Measurements from ENCODE around the gene TIMMDC1. TPM values are rescaled to one million over a fixed set of nuclear protein-coding genes. Genes with fewer than 3 reads are reported as not detected.

The TIMMDC1 gene
- total and polyA plus RNA-seq, 2 of the 13 experiments (the other 11 are each of a cell fraction or from before 2014, with no cell fraction given): 50.0 to 77.8 TPM

DNA sequence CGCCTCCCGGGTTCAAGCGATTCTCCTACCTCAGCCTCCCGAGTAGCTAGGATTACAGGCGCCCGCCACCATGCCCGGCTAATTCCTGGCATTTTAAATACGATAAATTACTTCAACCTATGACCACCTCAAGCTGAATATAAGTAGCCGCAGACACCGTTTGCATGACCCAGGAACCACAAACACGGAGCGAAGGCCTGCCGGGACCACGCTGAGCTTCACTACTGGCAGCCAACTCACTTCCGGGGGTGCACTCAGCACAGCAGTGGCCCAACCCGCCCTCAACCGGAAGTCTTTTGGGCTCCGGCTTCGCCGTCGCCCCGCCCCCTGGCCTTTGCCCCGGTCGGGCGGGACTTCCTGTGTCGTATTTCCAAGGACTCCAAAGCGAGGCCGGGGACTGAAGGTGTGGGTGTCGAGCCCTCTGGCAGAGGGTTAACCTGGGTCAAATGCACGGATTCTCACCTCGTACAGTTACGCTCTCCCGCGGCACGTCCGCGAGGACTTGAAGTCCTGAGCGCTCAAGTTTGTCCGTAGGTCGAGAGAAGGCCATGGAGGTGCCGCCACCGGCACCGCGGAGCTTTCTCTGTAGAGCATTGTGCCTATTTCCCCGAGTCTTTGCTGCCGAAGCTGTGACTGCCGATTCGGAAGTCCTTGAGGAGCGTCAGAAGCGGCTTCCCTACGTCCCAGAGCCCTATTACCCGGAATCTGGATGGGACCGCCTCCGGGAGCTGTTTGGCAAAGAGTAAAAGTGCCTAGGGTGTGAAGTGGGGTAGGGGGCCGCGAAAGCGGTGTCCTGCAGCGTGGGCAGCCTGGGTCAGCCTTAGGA, at the start of gene TIMMDC1 (continued):
- TF ChIP-seq, protein P1, sequence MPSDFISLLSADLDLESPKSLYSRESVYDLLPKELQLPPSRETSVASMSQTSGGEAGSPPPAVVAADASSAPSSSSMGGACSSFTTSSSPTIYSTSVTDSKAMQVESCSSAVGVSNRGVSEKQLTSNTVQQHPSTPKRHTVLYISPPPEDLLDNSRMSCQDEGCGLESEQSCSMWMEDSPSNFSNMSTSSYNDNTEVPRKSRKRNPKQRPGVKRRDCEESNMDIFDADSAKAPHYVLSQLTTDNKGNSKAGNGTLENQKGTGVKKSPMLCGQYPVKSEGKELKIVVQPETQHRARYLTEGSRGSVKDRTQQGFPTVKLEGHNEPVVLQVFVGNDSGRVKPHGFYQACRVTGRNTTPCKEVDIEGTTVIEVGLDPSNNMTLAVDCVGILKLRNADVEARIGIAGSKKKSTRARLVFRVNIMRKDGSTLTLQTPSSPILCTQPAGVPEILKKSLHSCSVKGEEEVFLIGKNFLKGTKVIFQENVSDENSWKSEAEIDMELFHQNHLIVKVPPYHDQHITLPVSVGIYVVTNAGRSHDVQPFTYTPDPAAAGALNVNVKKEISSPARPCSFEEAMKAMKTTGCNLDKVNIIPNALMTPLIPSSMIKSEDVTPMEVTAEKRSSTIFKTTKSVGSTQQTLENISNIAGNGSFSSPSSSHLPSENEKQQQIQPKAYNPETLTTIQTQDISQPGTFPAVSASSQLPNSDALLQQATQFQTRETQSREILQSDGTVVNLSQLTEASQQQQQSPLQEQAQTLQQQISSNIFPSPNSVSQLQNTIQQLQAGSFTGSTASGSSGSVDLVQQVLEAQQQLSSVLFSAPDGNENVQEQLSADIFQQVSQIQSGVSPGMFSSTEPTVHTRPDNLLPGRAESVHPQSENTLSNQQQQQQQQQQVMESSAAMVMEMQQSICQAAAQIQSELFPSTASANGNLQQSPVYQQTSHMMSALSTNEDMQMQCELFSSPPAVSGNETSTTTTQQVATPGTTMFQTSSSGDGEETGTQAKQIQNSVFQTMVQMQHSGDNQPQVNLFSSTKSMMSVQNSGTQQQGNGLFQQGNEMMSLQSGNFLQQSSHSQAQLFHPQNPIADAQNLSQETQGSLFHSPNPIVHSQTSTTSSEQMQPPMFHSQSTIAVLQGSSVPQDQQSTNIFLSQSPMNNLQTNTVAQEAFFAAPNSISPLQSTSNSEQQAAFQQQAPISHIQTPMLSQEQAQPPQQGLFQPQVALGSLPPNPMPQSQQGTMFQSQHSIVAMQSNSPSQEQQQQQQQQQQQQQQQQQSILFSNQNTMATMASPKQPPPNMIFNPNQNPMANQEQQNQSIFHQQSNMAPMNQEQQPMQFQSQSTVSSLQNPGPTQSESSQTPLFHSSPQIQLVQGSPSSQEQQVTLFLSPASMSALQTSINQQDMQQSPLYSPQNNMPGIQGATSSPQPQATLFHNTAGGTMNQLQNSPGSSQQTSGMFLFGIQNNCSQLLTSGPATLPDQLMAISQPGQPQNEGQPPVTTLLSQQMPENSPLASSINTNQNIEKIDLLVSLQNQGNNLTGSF (CRISPR knock-in tag; IDR thresholded peaks at IDR 0.05): no peak
- TF ChIP-seq SMARCC2 (IDR thresholded peaks at IDR 0.05) (no peak), ZFP90 (CRISPR knock-in tag; IDR thresholded peaks at IDR 0.05; ENCODE audit: borderline replicate concordance) (no peak), MATR3 (CRISPR knock-in tag; IDR thresholded peaks at IDR 0.05) (no peak), ZXDC (CRISPR knock-in tag; IDR thresholded peaks at IDR 0.05) (peak; percentile 91), ZNF607 (CRISPR knock-in tag; IDR thresholded peaks at IDR 0.05; ENCODE audit: borderline replicate concordance) (no peak), ZKSCAN1 (IDR thresholded peaks at IDR 0.05; ENCODE audit: low read length) (no peak), SIX4 (CRISPR knock-in tag; IDR thresholded peaks at IDR 0.05) (peak; percentile 65; the same call in 1 of the 2 replicates), AFF4 (CRISPR knock-in tag; IDR thresholded peaks at IDR 0.05) (no peak), ZFP37 (CRISPR knock-in tag; IDR thresholded peaks at IDR 0.05; ENCODE audit: borderline replicate concordance) (peak; percentile 69; the same call in 1 of the 2 replicates)
- TF ChIP-seq, protein P2, sequence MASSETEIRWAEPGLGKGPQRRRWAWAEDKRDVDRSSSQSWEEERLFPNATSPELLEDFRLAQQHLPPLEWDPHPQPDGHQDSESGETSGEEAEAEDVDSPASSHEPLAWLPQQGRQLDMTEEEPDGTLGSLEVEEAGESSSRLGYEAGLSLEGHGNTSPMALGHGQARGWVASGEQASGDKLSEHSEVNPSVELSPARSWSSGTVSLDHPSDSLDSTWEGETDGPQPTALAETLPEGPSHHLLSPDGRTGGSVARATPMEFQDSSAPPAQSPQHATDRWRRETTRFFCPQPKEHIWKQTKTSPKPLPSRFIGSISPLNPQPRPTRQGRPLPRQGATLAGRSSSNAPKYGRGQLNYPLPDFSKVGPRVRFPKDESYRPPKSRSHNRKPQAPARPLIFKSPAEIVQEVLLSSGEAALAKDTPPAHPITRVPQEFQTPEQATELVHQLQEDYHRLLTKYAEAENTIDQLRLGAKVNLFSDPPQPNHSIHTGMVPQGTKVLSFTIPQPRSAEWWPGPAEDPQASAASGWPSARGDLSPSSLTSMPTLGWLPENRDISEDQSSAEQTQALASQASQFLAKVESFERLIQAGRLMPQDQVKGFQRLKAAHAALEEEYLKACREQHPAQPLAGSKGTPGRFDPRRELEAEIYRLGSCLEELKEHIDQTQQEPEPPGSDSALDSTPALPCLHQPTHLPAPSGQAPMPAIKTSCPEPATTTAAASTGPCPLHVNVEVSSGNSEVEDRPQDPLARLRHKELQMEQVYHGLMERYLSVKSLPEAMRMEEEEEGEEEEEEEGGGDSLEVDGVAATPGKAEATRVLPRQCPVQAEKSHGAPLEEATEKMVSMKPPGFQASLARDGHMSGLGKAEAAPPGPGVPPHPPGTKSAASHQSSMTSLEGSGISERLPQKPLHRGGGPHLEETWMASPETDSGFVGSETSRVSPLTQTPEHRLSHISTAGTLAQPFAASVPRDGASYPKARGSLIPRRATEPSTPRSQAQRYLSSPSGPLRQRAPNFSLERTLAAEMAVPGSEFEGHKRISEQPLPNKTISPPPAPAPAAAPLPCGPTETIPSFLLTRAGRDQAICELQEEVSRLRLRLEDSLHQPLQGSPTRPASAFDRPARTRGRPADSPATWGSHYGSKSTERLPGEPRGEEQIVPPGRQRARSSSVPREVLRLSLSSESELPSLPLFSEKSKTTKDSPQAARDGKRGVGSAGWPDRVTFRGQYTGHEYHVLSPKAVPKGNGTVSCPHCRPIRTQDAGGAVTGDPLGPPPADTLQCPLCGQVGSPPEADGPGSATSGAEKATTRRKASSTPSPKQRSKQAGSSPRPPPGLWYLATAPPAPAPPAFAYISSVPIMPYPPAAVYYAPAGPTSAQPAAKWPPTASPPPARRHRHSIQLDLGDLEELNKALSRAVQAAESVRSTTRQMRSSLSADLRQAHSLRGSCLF (CRISPR knock-in tag; IDR thresholded peaks at IDR 0.05; ENCODE audit: borderline replicate concordance): no peak

All from HepG2 (cell line).